Loucy (cell line): ENCODE measurements around the gene TASP1.
"Not testable (repeated sequence)": the region's sequence is repeated elsewhere in the genome, so short reads cannot be mapped to it uniquely, and the experiment has no call there.

Experiments used
- CTCF ChIP-seq: fragments of 200-600 bp; sonication (generic); conservative IDR thresholded peaks from 2 replicates; pipeline ENCODE4 v1.5.1; 2014; ENCODE audit warnings: mild to moderate bottlenecking, antibody characterized with exemption, low read length
- EZH2phosphoT487 ChIP-seq: fragments of 200-600 bp; IDR thresholded peaks from 2 replicates; pipeline ENCODE4 v1.6.1; 2018; ENCODE audit warnings: antibody characterized with exemption, mild to moderate bottlenecking, moderate library complexity, borderline replicate concordance

GRCh38 chr20:13658060-13658459 lies 19.3 kb upstream of the TASP1 start:
- not testable (repeated sequence) for TF ChIP-seq CTCF, EZH2phosphoT487
